Activated naive CD8-positive, alpha-beta T cell (primary cell): ENCODE measurements around the gene NPTX1.

Source experiments
- H3K27ac Mint-ChIP-seq: one replicate; pipeline ENCODE4 v1.8.0; 2021; ENCODE audit warnings: mixed read lengths
- H3K27me3 Mint-ChIP-seq: one replicate; pipeline ENCODE4 v1.8.0; 2021; ENCODE audit warnings: mixed read lengths
- H3K36me3 Mint-ChIP-seq: one replicate; pipeline ENCODE4 v1.8.0; 2021; ENCODE audit warnings: mixed read lengths
- H3K4me1 Mint-ChIP-seq: one replicate; pipeline ENCODE4 v1.8.0; 2021; ENCODE audit warnings: low read depth, mixed read lengths
- H3K4me3 Mint-ChIP-seq: one replicate; pipeline ENCODE4 v1.8.0; 2021; ENCODE audit warnings: mild to moderate bottlenecking, mixed read lengths
- H3K9me3 Mint-ChIP-seq: one replicate; pipeline ENCODE4 v1.8.0; 2021; ENCODE audit warnings: low read depth, mixed read lengths

NPTX1 gene

DNA sequence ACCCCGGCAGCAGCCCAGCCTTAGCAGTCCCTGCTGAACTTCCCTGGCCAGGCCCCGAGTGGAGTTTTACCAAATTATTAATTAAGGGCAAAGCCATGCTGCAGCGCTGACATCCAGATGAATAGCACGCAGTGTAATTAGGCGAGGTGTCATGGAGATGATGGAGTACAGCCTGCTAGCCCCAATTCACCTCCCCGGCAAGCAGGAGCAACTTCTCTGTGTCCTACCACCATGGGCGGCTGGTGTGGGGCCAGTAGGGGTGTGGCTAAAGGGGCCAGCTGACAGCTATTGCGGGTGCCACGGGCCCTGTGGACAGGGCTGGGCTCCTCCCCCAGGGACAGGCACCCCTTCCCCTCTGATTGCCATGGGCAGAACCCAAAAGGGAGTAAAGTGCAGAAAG, 36.9 kb downstream of the NPTX1 start:
- Mint-ChIP-seq H3K27me3 (no peaks in the 10 kb centered on the region), H3K9me3 (no peaks in the 10 kb centered on the region), H3K27ac (no peak overlapping the region), H3K4me3 (no peak overlapping the region), H3K4me1 (no peaks in the 10 kb centered on the region), H3K36me3 (peaks cover 3% of the 10 kb centered on the region)

DNA sequence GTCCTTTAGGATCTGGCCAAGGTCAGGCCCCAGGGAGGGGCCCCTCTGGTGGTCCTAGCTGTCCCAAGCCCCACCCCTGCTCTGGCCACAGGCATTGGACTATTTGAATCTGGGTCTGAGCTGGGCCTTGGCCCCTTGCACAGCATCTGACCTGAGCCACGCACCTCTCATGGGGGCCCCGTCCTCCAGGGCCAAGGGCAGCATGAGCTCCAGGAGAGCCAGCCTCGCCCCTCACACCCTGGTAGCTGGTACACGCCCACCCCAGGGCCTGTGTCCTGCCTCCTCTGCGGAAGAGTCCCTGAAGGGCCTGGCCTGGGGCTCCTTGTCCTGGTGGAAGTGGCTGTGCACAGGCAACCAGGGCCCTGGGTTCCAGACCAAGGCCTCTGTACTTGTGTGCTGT, 37.6 kb downstream of the NPTX1 start:
- Mint-ChIP-seq H3K9me3 (no peaks in the 10 kb centered on the region), H3K4me3 (no peak overlapping the region), H3K4me1 (no peaks in the 10 kb centered on the region), H3K27me3 (no peaks in the 10 kb centered on the region), H3K36me3 (peaks cover 3% of the 10 kb centered on the region), H3K27ac (no peak overlapping the region)

DNA sequence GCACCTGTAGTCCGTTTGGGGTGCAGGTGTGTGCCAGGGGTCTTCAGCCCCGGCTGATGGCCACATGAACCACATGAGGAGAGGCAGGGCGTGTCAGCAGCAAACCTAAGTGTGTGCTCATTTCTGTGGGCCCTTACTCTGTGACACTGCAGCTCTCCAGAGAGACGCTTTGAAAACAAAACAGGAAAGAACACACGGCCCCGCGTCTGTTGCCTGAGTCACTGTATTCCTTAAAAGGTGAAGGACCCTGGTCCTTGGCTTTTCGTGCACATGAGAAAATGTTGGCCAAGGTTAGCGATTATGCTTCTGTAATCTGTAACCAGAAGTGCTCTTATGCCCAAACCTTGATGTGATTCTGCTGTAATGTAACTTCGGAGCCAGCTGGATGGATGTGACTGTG, 38.9 kb downstream of the NPTX1 start:
- Mint-ChIP-seq H3K27me3 (no peaks in the 10 kb centered on the region), H3K4me1 (no peaks in the 10 kb centered on the region), H3K4me3 (no peak overlapping the region), H3K36me3 (peaks cover 3% of the 10 kb centered on the region), H3K9me3 (no peaks in the 10 kb centered on the region), H3K27ac (no peak overlapping the region)

DNA sequence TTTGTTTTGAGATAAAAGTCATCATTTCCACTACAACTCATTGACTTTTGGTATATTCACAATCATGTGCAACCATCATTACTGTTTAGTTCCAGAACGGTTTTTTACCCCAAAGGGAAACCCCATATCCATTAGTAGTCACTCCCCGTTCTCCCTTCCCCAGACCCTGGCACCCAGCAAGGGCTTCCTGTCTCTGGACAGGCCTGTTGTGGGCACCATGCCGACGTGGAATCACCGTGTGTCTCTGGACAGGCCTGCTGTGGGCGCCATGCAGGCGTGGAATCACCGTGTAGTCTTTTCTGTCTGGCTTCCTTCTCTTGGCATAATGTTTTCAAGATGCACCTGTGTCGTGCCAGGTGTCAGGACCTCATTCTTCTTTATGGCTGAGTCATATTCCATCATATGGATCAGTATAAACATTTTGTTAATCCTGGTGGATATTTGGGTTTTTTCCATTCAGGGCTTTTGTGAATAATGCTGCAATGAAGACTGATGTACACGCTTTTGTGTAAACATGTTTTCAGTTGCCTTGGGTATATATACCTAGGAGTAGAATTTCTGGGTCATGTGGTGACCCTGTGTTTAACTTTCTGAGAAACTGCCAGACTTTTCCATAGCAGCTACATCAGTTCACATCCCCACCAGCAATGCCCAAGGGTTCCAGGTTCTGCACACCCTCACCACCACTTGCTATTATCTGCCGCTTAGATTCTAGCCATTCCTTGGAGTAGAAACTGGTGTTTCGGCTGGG, 42.3 kb downstream of the NPTX1 start:
- no peaks in the 10 kb centered on the region for H3K4me1 Mint-ChIP-seq
- H3K36me3 Mint-ChIP-seq = peaks cover 3% of the 10 kb centered on the region
- no peaks in the 10 kb centered on the region for H3K27me3 Mint-ChIP-seq
- H3K4me3 Mint-ChIP-seq = no peak overlapping the region
- H3K27ac Mint-ChIP-seq = no peak overlapping the region
- H3K9me3 Mint-ChIP-seq = no peaks in the 10 kb centered on the region

DNA sequence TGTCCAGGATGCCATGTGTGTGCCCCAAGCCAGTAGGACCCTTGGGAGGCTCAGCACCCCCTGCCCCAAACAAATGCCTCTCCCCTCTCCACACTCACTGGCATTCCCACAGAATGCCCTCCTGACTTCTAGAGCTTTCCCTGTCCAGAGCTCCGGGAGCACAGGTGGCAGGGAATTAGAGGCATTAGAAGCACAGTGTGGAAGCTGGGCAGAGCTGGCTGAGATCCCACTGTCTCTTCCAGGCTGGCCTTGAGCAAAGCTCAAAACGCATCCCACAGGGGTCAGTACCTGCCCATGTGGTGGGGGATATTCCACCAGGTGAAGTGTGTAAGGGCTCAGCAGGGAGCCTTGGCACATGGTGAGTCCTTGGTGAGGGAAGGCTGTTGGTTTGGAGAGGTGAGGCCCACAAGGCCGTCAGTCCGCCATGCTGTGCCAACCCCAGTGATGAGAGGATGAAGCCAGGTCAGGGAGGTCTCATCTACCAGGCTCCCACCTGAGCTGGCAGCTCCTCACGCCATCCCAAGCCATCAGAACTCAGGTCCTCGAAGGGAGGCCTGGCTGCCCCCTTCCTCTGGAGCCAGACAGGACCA, 43.4 kb downstream of the NPTX1 start:
- no peaks in the 10 kb centered on the region for H3K9me3 Mint-ChIP-seq

DNA sequence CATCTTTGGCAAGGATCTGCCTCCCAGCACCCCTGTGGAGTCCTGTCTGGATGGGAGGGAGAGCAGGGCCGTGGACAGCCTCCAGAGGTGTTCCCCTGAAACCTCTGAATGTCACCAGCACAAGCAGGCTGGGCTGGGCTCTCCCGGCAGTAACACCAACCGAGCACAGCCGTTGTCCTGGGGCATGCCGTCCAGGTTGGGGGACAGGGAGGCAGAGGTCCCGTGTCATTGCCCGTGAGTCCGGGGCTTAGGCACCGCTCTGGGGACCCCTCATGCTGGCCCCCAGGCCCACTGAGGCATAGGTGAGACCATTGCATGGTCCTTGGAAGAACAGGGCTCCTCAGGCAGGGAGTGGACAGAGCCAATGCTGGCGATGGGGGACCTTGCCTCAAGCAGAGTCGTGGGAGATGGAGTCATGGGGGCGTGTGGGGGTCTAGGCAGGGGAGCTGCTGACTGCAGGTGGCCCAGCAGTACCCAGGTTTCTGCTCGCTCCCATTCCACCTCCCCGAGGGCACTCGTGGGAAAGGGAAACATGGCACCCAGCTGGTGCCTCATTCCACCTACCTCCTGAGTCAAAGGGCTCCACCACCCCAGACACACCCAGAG, 44.0 kb downstream of the NPTX1 start:
- H3K9me3 Mint-ChIP-seq = no peaks in the 10 kb centered on the region
- H3K36me3 Mint-ChIP-seq = peaks cover 3% of the 10 kb centered on the region
- H3K27me3 Mint-ChIP-seq = no peaks in the 10 kb centered on the region
- no peak overlapping the region for H3K4me3 Mint-ChIP-seq
- H3K27ac Mint-ChIP-seq = no peak overlapping the region
- H3K4me1 Mint-ChIP-seq = no peaks in the 10 kb centered on the region

More for the DNA sequence above, 43.4 kb downstream of the NPTX1 start:
- no peaks in the 10 kb centered on the region for H3K4me1 Mint-ChIP-seq
- H3K27ac Mint-ChIP-seq = no peak overlapping the region
- no peak overlapping the region for H3K4me3 Mint-ChIP-seq
- peaks cover 3% of the 10 kb centered on the region for H3K36me3 Mint-ChIP-seq
- H3K27me3 Mint-ChIP-seq = no peaks in the 10 kb centered on the region

DNA sequence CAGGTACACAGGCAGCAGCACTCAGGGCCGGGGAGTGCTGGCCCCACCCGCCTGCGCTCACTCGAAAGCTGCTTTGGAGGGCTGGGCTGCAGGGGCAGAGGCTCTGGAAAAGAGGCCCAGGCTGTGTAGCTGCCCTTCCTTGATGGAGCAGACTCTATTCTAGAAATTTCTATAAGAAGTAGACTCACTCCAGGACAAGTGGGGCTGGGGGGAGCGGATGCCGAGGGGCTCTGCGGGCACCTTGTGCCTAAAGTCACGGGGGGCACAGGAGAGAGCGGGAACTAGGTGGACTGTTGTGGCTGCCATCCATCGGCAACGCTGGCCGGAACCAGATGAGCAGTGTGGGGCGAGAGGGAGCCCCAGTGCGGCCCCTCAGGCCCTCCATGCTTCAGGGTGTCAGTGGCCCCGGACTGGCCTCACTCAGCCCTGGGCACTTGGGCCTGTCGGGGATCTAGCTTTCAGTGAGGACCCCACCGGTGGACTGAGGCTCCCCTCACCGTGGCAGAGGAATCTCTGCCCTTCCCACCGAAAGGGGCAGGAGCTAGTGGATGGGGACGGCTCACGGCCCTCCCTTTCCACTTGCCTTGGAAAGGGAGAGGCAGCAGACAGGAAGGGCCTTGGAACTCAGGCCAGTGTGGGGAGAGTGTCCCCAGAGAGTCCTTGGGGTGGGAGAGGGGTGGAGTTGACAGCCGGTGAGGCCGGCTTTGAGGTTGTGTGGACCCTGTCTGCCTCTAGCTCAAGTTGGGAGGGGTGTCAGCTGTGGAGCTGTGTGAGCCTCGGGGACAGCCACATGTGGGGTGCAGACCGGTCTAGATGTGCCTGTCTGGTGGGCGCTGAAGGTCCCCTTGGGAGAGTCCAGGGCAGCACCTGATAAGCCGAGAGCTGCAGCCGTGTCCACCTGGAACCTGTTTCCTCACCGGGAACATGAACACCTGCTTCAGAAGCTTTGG, 44.9 kb downstream of the NPTX1 start:
- Mint-ChIP-seq H3K4me1 (peaks cover 3% of the 10 kb centered on the region), H3K4me3 (no peak overlapping the region), H3K9me3 (no peaks in the 10 kb centered on the region), H3K27me3 (no peaks in the 10 kb centered on the region), H3K36me3 (peaks cover 3% of the 10 kb centered on the region), H3K27ac (no peak overlapping the region)

DNA sequence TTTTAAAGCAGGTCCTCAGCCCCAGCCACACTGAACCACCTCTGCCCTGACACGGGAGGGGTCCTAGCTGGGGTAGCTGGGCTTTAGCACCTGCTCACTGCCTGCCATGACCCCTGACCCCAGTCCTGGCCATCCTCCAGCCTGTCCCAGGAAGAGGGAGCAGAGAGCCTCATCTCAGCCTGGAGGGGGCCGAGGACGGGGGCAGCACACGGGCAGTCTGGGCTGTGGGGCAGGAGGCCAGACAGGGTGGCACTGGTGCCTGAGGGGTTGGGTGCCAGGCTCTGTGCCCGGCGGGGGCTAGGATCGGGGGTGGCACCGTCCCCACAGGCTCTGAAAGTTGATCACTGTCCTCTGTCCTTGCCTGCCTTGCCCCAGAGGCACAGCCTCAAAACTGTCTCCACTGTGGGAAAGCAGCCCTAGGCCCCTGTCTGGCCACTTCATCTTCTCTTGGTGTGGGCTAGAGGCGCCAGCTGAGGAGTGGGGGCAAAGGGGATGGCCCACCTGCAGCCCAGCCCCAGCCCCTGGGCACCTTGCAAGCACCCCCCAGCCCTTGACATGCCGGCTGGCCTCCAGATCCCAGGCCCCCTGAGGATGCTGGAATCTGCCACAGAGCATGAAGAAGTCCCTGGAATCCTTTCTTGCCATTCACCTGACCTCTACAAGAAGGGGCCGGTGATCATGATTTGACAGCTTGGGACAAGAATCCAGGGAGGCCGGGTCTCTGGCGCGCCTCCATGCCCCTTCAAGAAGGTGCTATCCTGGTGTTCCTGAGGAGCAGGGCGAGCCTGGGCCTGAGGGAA, 45.8 kb downstream of the NPTX1 start:
- Mint-ChIP-seq H3K4me3 (no peak overlapping the region), H3K27ac (no peak overlapping the region)

DNA sequence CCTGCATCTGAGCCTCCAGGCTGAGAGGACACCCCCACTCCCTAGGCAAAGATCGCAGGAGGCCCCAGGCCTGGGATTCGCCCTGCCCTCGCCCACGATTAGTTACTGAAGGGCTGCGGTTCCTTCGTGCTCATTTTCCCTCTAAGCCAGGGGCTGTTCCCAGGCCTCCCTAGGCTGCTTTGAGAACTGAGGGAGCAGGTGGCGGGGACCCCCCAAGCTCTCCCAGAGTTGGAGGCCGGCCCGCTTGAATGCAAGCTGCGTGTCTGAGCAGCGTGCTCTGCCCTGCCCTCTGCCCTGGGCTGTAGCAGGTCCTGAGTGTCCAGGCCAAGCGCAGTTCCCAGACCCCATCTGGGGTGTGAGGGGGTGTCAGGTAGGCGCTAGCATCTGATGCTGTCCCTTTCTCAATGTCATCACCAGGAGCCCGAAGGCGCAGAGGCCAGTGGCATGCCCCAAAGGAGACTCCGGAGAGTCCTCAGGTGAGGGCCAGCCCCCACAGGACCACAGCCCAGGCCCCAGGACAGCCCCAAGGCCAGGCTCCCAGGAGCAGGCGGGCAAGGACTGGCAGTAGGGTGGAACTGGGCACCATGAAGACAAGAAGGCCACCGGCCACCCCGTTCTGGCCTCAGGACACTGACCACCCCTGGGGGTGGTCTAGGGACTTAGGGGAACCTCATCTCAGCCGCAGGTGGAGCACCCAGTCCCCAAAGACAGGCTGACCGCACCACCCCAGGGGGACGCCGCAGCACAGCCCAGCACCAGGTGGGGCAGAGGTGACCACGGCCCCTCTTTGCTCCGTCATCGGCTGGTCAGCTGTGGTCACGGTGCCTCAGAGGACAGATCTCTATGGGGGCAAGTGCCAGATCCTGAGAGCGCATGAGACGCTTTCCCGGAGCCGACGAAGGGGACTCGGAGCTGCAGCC, 46.8 kb downstream of the NPTX1 start:
- Mint-ChIP-seq H3K27me3 (no peaks in the 10 kb centered on the region), H3K4me1 (peaks cover 3% of the 10 kb centered on the region), H3K9me3 (no peaks in the 10 kb centered on the region), H3K4me3 (no peak overlapping the region), H3K27ac (no peak overlapping the region), H3K36me3 (no peaks in the 10 kb centered on the region)

More for the DNA sequence above, 45.8 kb downstream of the NPTX1 start:
- H3K36me3 Mint-ChIP-seq = no peaks in the 10 kb centered on the region
- H3K9me3 Mint-ChIP-seq = no peaks in the 10 kb centered on the region
- no peaks in the 10 kb centered on the region for H3K27me3 Mint-ChIP-seq
- H3K4me1 Mint-ChIP-seq = peaks cover 3% of the 10 kb centered on the region

DNA sequence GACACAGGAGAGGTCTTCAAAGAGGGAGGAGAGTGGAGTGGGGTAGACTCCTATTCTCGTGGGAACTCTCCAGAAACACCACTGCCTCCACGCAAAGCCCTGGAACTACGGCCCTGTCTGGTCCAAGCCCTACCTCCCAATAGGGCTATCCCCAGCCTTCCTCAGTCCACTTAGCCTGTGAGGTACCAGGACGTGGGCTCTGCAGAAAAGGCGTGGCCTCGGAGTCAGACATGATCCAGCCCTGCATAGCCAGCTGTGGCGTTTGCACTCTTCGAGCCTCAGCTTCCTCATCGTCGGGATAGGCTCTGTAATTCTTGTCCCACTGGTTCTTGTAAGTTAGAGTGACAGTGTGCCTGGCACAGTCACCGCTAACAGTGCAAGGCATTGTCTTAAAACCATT, 47.6 kb downstream of the NPTX1 start:
- Mint-ChIP-seq H3K27ac (no peak overlapping the region), H3K36me3 (no peaks in the 10 kb centered on the region), H3K4me3 (no peak overlapping the region), H3K4me1 (peaks cover 6% of the 10 kb centered on the region), H3K9me3 (no peaks in the 10 kb centered on the region), H3K27me3 (no peaks in the 10 kb centered on the region)

DNA sequence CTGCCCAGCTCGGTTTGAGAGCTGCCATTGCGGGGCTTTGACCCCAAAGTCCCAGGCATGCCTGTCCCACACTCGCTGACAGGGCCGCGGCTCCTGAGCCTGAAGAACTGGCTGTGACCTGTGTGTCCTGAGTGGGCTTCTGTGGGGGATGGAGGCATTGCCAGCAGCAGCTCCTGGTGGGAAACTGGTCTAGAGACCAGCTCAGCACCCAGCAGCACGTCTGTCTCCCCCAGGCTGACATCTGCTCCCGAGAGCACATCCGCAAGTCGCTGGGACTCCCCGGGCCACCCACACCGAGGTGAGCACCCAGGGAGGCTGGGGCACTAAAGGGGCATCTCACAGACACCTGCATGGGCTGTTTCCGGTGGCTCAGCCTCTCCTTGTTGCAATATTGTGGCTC, 48.0 kb downstream of the NPTX1 start:
- peaks cover 6% of the 10 kb centered on the region for H3K4me1 Mint-ChIP-seq
- no peaks in the 10 kb centered on the region for H3K27me3 Mint-ChIP-seq
- no peaks in the 10 kb centered on the region for H3K36me3 Mint-ChIP-seq
- no peak overlapping the region for H3K4me3 Mint-ChIP-seq
- H3K9me3 Mint-ChIP-seq = no peaks in the 10 kb centered on the region
- no peak overlapping the region for H3K27ac Mint-ChIP-seq

DNA sequence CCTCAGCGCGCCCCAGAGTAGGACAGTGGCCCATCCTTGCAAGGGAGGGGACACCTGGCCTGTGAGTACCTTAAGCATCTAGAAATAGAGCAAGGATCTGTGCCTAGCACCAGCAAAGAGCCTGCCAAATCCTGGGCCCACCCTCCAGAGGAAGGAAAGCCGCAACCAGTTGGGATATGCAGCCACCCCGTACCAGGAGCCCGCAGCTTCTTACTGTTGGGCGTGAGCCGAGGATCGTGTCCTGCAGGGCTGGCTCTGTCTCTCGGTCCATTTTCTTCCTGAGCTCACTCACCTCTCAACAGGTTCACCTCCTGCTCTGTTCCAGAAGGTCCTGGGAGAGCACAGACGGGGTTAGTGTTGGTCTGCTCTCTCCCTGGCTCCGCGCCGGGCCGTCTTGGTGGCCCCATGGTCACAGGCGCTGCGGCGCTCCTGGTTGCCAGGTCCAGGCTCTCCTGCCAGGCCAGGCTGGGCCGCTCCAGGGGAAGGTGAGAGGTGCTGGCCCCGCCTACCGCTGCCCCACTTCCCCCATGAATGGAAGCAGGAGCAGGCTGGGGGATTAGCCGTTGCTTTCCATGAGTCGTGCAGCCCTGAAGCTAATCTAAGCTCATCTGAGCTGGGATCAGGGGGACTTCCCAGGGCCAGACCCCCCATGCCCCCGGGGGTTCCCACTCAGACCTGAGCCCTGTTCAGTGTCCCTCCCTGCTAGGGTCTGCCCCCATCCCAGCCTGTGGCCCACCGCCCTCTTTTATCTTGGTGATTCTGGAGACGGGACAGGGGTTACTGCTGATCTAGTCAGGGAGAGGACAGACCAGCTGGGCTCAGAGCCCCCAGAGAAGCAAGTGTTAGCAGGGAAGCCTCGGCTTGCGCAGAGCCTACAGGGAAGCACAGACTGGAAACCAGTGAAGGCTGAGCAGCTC, 48.8 kb downstream of the NPTX1 start:
- Mint-ChIP-seq H3K4me3 (no peak overlapping the region), H3K27me3 (no peaks in the 10 kb centered on the region), H3K9me3 (no peaks in the 10 kb centered on the region), H3K36me3 (no peaks in the 10 kb centered on the region), H3K4me1 (peaks cover 6% of the 10 kb centered on the region), H3K27ac (no peak overlapping the region)
